Stimulated activated CD4-positive, alpha-beta T cell treated with anti-CD3 and anti-CD28 coated beads, Interleukin-15, amount 100 ng/mL, for 48 hours (primary cell): ENCODE results near the gene ZNF611.
"Not testable (repeated sequence)": the region's sequence is repeated elsewhere in the genome, so short reads cannot be mapped to it uniquely, and the experiment has no call there.

Experiments
- DNase-seq, 2 donors: peaks; one replicate each; pipeline ENCODE4 v3.0.0-alpha.2; 2020; ENCODE audit warnings: low read depth in 2 of 2

The ZNF611 gene

DNA sequence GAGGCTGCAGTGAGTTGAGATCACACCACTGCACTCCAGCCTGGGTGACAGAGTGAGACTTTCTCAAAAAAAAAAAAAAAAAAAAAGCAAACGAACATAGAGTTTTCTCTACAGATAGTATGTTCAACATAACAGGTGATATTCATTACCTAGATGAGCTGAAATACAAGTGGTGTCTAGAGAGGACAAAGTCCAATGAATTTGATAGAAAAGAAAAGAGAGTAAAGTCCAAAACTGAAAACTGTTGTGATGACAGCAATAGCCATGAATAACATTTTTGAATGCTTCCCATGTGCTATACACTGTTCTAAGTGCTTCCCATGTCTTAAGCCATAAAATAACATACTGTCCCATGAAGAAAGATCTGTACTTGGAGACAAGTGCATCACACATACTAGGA, 53.6 kb downstream of the ZNF611 start:
- DNase-seq, result not testable (repeated sequence)

DNA sequence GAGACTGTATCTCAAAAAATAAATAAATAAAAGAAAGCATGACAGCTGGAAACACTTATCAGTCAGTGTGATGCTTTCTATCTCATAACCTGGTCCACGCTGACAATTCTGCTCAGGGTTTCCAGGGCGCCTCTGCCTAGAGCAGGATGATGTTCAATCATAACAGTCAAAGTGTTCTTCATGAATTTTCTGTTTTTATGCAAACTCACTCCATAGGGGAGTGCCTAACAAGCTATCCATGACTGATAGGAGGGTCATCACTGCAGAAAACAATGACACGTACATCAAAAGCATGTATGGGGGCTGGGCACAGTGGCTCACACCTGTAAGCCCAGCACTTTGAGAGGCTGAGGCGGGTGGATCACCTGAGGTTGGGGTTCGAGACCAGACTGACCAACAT, 55.2 kb downstream of the ZNF611 start:
- no peak for DNase-seq

DNA sequence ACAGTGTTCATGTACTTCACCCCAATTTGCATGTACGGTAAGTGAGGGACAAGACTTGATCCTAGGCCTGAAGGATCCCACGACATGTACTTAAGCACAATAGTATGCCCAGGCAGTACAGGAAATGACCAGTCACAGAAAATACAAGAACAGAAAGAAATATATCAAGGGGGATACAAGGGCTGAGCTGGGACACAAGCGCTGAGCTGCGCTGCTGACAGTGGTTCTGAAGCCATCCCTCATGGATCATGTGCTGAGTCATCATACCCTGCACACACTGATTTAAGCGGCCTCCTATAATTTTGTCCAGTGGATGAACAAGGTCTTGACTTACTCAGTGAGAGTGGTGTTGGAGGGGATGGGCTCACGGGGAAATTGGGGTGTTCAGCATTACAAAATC, 59.6 kb downstream of the ZNF611 start:
- not testable (repeated sequence) for DNase-seq

DNA sequence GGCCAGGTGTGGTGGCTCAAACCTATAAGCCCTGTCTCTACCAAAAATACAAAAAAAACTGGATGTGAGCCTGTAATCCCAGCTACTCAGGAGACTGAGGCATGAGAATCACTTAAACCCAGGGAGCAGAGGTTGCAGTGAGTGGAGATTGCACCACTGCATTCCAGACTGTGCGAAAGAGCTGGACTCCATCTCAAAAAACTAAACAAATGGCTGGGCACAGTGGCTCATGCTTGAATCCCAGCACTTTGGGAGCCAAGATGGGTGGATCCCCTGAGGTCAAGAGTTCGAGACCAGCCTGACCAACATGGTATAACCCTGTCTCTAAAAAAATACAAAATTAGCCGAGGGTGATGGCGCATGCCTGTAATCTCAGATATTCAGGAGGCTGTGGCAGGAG, 61.8 kb downstream of the ZNF611 start:
- DNase-seq, result no peak

DNA sequence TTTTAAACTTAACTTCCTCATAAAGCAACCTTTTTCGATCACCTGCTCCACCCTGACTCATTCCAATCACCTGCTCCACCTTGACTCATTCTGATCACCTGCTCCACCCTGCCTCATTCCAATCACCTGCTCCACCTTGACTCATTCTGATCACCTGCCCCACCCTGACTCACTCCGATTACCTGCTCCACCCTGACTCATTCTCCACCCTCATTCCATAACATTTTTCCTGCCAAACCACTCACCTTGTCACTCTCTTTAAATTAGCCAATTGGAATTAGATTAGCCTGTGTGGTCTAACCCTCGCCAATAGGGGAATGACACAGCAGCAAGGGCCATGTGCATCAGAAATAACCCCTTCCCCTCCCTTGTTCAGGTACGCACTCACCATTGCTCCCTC, 64.8 kb downstream of the ZNF611 start:
- no peak for DNase-seq

DNA sequence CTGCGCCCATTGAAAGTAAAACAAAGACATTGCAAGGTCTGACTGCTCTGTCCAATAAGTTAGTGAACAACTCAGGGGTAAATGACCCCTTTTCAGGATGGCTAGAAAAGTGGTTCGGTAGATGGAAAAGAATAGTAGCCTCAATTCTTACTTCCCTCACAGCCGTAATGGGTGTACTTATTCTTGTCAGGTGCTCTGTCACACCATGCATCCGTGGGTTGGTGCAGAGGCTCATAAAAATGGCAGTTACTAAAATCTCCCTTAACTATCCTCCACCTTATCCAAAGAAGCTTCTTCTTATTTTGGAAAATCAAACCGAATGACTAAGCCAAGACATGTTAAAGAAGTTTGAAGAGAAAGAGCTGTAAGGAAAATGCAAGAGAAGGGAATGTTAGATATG, 65.3 kb downstream of the ZNF611 start:
- DNase-seq, result no peak

DNA sequence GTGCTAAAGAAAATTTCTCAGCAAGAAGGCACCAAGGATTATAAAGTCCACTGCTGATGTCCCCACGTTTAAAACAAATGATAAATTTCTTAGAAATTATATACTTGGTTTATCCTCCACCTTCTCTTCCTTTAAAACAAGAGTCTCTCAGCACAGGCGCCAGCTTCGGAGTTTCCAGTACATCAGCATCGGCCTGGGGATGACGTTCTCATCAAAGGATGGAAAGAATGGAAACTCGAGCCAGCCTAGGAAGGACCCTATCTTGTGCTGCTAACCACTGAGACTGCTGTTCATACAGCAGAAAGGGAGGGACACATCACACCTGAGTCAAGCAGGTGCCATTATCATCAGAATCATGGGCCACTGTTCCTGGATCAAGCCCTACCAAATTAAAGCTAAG, 66.9 kb downstream of the ZNF611 start:
- DNase-seq, result no peak

DNA sequence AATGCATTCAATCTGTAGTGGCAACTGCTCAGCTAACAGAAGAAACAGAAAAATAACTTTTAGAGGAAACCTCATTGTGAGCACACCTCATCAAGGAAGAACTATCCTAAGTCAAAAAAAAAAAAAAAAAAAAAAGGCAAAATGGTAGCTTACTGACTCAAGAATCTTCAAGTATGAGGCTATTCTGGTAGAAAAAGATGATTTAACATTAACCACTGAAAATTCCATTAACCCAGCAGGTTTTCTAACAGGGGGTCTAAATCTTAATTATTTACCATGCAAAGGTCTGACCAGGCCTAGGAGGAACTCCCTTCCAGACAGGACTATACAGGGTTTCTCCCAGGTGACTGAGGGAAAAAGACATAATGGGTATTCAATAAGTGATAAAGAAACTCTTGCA, 68.3 kb downstream of the ZNF611 start:
- no peak for DNase-seq

DNA sequence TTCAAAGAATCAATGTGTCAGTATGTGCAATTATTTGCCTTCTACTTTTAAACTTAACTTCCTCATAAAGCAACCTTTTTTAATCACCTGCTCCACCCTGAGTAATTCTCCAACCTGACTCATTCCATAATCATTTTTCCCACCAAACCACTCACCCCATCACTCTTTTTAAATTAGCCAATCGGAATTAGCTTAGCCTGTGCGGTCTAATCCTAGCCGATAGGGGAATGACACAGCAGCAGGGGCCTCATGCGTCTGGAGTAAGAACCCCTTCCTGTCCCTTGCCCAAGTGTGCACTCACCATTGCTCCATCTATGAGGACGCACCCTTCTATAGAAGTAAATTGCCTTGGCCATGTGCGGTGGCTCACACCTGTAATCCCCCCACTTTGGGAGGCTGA, 69.3 kb downstream of the ZNF611 start:
- no peak for DNase-seq

DNA sequence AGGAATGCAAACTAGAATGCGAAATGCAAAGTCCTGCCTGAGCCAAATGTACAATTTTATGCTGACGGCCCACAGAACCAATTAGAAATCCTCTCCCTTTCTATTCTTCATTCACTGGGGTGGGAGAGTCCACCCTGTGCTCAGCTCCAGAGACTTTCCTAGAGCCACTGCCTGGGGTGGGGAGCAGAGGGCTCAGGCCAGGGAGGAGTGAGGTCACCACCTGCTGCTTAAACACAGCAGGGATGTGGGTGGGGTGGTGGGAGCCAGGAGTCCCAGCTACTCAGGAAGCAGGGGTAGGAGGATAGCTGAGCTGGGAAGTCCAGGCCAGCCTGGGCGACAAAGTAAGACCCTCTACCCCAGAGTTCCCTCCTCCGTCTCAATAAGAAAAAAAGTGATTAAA, 69.8 kb downstream of the ZNF611 start:
- no peak for DNase-seq

DNA sequence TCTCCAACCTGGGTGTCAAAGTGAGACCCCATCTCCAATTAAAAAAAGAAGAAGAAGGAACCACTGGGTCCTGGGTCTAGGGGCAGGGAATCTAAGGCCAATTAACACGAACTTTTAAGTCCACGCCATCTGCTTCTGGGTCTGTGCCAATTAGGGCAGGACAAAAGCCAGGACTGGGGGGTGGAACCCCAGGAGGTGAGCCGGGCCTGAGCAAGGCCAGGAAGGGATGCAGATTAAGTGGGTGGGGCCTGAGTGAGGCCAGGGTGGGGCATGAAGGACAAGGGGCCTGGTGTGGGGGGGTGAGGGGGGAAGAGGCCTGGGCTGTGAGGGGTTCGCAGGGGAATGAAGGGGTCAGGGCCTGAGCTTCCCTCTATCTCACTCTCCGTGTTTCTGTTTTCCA, 70.4 kb downstream of the ZNF611 start:
- no peak for DNase-seq

DNA sequence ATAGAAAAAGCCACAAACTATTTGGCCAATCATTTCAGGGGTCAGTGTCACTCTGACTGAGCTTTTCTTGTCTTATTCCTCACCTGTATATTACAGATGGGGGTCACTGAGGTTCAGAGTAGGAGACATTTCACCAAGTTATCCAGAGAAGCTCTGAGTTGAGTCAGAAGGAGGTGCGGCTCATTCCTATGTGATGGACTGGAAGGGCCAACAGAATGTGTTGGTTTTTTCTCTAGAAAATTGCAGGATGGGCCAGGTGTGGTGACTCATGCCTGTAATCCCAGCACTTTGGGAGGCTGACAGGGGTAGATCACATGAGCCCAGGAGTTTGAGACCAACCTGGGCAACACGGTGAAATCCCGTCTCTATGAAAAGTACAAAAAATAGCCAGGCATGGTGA, 72.2 kb downstream of the ZNF611 start:
- no peak for DNase-seq

DNA sequence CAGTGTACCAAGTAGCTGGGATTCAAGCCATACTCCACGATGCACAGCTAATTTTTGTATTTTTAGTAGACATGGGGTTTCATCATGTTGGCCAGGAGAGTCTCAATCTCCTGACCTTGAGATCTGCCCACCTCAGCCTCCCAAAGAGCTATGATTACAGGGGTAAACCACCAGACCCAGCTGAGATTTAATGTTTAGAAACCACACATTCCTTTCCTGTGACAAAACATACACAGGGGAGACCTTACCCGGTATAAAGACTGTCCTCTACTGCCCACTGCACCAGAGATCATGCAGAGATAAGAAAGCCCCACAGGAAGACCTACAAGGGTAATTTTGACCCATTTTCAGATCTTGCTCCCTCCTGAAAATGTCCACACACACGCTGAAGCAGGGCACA, 73.9 kb downstream of the ZNF611 start:
- DNase-seq, result no peak

DNA sequence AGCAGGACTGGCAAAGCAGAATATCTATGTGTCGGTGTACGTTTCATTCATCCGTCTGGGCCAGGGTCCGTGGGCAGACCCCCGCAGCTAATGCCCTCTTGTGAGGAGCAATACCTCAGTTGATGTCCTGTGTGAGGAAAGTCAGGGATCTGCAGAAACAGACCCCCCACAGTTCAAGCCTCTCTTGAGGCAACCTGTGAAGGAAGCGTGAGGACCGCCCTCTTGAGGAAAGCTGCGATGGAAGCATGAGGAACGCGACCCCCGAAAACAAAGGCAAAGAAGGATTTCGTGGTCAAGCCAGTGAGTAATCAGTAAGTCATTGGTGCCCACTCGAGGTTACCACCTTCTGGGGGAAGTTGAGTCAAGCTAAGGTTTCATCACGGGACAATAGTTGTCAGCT, 75.8 kb downstream of the ZNF611 start:
- DNase-seq, result no peak

DNA sequence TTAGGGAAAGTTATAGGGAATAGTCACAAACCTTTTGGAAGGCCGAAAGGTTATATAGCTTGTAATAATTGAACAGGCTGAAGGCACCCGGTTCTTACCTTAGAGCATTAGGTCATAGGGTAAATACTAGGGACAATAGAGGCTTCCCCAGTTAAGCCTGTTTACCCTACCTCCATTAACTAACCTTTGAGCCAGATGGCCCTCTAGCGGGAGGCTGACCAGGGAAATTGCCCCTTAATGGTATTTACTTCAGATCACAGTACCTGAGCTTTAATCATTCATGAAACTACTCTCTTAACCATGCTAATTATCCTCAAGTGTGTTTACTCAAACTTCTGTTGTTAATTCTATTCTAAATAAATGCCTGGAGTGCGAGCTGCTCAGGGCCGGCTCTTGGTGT, 76.2 kb downstream of the ZNF611 start:
- DNase-seq, result no peak

DNA sequence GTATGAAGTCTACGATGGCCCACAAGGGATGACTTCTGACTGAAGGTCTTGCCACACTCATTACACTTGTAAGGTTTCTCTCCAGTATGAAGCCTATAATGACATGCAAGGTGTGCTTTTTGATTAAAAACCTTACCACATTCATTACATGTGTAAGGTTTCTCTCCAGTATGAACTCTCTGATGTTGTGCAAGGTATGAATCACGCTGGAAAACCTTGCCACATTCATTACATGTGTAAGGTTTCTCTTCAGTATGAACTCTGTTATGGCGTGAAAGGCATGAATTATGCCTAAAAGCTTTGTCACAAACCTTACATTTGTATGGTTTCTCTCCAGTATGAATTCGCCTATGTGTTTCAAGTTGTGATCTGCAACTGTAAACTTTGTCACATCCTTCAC, 81.7 kb downstream of the ZNF611 start:
- no peak for DNase-seq
